ENCODE data around the gene HELZ.

HELZ gene

DNA sequence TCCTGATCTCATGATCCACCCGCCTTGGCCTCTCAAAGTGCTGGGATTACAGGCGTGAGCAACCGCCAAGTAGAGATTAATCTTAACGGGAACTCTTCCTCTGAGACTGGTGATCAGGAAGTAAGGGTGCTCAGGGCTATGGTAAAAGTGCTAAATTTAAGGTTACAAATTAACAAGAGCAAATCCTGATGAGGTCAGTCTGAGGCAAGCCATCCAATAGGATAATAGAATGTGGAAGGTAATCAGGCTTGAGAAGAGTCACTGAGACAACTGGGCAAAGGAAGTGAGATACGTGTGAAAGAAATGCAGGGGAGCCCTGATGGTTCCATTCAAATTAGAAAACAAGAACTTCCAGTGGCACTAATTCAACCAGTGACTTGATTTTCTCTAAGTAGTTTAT, 131.5 kb downstream of the HELZ start:
- POLR2A ChIA-PET, result no interaction called here
- DNase-seq (ENCODE audit: low read depth, low spot score), result no peak
- no peak overlapping the region for H3K4me3 ChIP-seq (ENCODE audit: low read depth, low read length)
- CTCF ChIA-PET, result interaction anchor here (1.5 kb wide), 1 partner anchor 13 kb away, joined by 3 read pairs; no protein-coding TSS in a partner anchor
- TF ChIP-seq, protein P1, sequence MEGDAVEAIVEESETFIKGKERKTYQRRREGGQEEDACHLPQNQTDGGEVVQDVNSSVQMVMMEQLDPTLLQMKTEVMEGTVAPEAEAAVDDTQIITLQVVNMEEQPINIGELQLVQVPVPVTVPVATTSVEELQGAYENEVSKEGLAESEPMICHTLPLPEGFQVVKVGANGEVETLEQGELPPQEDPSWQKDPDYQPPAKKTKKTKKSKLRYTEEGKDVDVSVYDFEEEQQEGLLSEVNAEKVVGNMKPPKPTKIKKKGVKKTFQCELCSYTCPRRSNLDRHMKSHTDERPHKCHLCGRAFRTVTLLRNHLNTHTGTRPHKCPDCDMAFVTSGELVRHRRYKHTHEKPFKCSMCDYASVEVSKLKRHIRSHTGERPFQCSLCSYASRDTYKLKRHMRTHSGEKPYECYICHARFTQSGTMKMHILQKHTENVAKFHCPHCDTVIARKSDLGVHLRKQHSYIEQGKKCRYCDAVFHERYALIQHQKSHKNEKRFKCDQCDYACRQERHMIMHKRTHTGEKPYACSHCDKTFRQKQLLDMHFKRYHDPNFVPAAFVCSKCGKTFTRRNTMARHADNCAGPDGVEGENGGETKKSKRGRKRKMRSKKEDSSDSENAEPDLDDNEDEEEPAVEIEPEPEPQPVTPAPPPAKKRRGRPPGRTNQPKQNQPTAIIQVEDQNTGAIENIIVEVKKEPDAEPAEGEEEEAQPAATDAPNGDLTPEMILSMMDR (IDR thresholded peaks at IDR 0.05; ENCODE audit: insufficient read depth, low read length, missing control alignments), result no peak

DNA sequence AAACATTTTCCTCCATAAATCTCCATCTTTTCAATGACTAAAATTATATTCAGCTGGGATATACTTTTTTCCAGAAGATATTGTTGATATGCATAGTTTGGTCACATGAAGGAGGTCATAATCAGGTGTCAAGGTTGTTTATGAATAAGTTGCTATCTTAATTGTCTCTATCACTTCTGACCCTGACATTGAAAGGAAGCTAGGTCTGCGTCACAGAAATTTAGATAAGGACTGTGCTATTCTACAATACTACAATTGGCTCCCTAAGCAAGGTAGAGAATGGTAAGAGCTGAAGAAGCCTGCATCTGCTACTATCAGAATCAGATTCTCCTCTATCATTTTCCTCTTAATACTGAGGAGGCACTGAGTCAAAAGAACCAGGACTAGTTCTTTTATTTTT, 133.2 kb downstream of the HELZ start:
- no peak overlapping the region for H3K4me3 ChIP-seq (ENCODE audit: low read depth, low read length)
- POLR2A ChIA-PET, result no interaction called here
- DNase-seq (ENCODE audit: low read depth, low spot score), result no peak
- TF ChIP-seq, protein P1 (IDR thresholded peaks at IDR 0.05; ENCODE audit: insufficient read depth, low read length, missing control alignments), result no peak
- CTCF ChIA-PET, result interaction anchor here (1.4 kb wide), 1 partner anchor 10 kb away, joined by 3 read pairs; no protein-coding TSS in a partner anchor

DNA sequence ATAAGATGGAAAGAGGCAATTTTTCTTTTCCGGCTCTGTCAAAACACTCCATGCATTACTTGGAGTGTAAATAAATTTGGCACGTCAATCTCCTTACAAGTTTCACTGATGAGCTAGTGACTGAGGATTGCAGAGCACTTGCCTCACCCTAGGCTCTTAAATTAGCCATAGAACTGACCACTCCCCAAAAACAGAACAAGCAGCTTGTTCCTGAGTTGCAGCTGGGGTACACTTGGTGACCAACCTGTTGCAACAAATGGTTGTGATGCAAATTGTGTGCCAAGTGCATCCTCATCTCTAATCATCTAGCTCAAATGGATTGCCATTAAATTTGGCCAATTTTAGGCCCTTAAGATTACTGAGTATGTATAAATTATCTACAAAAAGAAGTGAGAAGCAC, 133.7 kb downstream of the HELZ start:
- TF ChIP-seq, protein P1 (IDR thresholded peaks at IDR 0.05; ENCODE audit: insufficient read depth, low read length, missing control alignments), result no peak
- POLR2A ChIA-PET, result no interaction called here
- H3K4me3 ChIP-seq (ENCODE audit: low read depth, low read length), result no peak overlapping the region
- CTCF ChIA-PET, result interaction anchor here (0.6 kb wide), 1 partner anchor 46 kb away, joined by 3 read pairs; no protein-coding TSS in a partner anchor
- no peak for DNase-seq (ENCODE audit: low read depth, low spot score)

DNA sequence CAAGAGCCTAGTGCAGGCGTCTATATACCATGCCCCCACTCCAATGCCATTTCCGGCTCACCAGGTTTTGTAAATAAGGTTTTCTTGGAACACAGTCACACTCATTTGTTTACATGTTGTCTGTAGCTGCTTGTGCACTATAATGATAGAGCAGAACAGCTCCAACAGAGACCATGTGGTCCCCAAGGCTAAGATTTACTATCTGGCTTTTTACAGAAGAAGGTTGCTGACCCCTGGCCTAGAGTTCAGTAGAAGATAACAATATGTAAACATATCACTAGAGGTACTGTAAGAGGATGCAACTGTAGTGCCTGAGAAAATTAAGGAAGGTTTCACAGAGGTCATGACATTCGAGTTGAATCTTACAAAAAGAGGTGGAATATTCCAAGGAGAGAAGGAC, 134.4 kb downstream of the HELZ start:
- POLR2A ChIA-PET, result no interaction called here
- H3K4me3 ChIP-seq (ENCODE audit: low read depth, low read length), result no peak overlapping the region
- TF ChIP-seq, protein P1 (IDR thresholded peaks at IDR 0.05; ENCODE audit: insufficient read depth, low read length, missing control alignments), result no peak
- no peak for DNase-seq (ENCODE audit: low read depth, low spot score)
- CTCF ChIA-PET, result no interaction called here

DNA sequence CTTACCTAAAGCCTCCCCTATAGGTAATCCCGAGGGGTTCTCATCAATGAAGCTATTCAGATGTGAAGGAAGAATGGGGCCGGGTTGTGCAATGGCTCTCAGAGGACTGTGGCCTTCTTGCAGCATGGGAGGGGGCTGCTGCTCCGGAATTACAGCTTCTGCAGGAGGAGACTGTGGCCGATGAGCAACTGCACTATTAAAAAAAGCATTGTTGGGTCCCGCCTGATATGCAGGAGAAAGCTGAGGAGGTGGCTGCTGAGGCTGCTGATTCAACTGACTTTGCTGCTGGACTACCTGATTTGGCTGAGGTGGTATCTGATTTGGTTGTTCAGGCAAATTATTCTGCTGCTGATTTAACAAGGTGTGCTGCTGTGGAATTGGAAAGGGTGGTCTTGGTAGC, 135.9 kb downstream of the HELZ start:
- POLR2A ChIA-PET, result no interaction called here
- CTCF ChIA-PET, result no interaction called here
- H3K4me3 ChIP-seq (ENCODE audit: low read depth, low read length), result no peak overlapping the region
- TF ChIP-seq, protein P1 (IDR thresholded peaks at IDR 0.05; ENCODE audit: insufficient read depth, low read length, missing control alignments), result no peak
- DNase-seq (ENCODE audit: low read depth, low spot score), result no peak

DNA sequence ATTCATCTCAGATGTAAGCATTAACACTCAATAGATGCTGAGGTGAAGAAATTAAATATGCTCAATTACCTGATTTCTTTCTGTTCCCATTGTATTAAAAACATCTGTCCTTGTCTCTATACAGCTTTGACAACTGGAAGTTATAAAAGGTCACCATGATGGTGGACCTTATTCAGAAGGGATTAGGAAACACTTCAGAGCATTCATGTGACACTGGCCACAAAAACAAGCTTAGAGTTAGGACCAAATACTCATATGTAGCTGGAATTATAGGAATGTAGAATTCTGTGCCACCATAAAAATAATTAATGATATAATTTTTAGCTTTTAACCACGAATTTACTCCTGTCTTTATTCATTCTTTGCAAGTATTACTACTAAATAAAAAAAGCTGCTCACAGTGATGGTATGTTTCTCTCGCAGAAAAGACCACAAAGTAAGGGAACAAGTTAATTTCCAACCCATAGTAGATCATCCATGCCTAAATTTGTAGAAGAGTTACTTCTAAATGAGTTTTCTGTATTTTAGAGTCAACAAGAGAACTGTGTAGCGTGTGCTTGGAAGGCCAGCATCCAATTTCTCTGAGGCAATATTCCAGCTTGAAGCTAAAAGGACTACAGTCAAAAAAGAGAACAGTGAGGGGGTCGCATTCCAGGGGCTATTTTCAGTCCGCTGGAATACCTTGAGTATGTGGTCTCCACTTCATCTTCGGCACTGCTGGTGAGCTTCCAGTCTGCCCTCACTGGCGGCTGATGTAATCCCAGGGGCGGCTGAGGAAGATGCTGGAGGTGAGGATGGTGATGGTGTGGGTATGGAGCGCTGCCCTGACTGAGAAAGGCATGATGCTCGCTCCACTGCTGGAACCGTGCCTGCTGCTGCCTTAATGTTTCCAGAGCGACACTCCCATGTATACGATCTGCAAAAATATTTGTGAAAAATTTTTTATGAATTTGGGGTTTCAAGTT, 136.9 kb downstream of the HELZ start:
- POLR2A ChIA-PET, result no interaction called here
- H3K4me3 ChIP-seq (ENCODE audit: low read depth, low read length), result no peak overlapping the region
- TF ChIP-seq, protein P1 (IDR thresholded peaks at IDR 0.05; ENCODE audit: insufficient read depth, low read length, missing control alignments), result no peak
- CTCF ChIA-PET, result interaction anchor here (1.2 kb wide), 1 partner anchor 8 kb away, joined by 4 read pairs; no protein-coding TSS in a partner anchor
- DNase-seq (ENCODE audit: low read depth, low spot score), result no peak
